ENCODE measurements around the gene WDR74.

DNA sequence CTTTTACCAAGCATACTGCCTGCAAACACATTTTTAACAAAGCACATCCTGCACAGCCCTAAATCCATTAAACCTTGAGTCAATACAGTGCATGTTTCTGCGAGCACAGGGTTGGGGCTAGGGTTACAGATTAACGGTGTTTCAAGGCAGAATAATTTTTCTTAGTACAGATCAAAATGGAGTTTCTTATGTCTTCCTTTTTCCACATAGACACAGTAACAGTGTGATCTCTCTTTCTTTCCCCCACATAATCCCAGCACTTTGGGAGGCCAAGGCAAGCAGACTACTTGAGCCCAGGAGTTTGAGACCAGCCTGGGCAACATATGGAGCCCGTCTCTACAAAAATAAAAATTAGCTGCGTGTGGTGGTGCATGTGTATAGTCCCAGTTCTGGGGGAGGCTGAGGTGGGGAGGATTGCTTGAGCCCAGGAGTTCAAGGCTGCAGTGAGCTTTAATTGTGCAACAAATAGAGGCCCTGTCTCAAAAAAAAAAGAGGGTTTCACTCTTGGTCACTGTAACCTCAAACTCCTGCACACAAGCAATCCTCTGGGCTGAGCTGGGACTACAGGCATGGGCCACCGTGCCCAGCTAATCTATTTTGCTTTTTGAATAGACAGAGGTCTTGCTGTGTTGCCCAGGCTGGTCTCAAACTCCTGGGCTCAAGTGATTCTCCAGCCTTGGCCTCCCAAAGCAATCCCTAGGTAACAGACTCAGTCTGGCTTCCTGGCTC, 21.6 kb upstream of the WDR74 start:
- TF ChIP-seq CTCF (IDR thresholded peaks at IDR 0.05): no peak
- TF ChIP-seq POLR2A (IDR thresholded peaks at IDR 0.05): no peak
- no peak for TF ChIP-seq EP300 (IDR thresholded peaks at IDR 0.05)

Measured in ovary (tissue), 3 donors.